Skin of body (tissue), 2 donors: ENCODE data around the gene ULBP2. TPM values are rescaled to one million over a fixed set of nuclear protein-coding genes. Genes with fewer than 3 reads are reported as not detected.

ENCODE experiments used
- DNase-seq: peaks from one replicate; lab custom pipeline; 2025; lab: John Stamatoyannopoulos, UW
- total RNA-seq: library from RNA; depleted of rRNA; stranded (reverse); fragments of >200 nt; gene quantifications from one replicate; pipeline ENCODE4 v1.2.3, GENCODE V29; 2014

The ULBP2 gene, protein sequence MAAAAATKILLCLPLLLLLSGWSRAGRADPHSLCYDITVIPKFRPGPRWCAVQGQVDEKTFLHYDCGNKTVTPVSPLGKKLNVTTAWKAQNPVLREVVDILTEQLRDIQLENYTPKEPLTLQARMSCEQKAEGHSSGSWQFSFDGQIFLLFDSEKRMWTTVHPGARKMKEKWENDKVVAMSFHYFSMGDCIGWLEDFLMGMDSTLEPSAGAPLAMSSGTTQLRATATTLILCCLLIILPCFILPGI
- total RNA-seq: 0.89 TPM

DNA sequence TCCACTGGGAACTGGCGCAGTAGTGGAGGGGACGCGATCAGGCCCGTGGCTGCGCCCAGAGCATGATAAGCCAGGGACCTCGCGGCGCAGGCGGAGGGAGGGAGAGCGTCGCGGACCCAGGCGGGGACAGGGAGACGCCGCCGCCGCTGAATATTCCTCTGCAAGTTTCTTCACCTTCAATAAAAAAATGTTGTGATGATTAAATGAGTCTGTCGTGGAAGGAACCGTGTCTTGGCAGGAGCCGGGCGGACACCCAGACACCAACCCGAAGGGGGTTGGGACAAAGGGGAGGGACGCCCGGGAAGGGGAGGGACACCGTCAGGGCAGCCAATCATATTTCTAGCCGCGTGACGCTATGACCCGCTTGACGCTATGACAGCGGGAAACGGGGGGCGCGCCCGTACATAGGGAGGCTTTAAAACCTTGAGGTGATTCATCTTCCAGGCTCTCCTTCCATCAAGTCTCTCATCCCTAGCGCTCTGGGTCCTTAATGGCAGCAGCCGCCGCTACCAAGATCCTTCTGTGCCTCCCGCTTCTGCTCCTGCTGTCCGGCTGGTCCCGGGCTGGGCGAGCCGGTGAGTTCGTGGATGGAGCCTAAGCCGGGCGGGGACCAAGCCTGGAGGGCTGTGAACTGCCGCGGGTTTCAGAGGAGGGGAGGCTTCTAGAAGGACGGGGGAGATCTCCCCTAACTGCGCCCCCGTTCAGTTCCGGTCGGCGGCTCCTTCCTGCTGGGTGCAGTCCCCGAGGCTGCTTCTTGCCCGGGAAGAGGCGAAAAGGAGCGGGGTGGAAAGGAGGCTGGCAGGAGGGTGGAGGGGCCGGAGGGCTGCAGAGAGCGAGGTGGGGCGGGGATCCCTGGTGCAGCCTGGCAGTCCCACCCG lies at the start of gene ULBP2:
Gene ULBP2, plus strand, starts transcription at position 432 of the 878 bp plus-strand sequence. Its CDS starts 59 bp downstream, at position 491.
- DNase-seq: peak; percentile 87

DNA sequence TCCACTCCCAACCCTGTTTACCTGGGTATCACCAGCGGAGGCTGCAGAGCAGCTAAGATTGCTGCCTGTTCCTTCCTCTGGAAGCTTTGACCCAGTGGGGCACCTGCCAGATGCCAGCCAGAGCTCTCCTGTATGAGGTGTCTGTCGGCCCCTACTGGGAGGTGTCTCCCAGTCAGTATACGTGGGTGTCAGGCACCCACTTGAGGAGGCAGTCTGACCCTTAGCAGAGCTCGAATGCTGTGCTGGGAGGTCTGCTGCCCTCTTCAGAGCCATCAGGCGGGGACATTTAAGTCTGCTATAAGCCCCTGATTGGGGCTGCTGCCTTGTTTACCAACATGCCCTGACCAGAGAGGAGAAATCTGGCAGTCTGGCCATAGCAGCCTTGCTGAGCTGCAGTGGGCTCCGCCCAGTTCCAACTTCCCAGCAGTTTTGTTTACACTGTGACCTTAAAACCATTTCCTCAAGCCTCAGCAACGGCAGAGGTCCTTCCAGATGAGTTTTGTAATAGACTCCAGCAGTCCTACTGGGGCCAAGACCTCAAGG lies 46.7 kb upstream of the ULBP2 start:
- peak; percentile 19 for DNase-seq

DNA sequence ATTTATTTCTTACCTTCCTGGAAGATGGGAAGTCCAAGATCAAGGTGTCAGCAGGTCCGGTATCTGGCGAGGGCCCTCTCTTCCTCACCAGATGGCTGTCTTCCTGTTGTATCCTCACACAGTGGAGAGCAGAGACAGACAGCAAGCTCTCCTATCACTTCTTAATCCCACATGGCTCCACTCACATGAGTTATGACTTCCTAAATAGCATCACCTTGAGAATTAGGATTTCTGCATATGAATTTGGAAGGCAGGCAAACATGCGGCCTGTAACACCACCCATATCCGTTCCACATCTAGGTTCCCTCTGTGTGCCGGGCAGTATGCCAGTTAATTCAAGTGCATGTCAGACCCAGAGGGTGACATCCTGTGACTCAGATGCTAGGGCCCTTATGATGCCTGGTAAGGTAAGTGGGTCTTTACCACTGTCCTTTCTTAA lies 46.0 kb upstream of the ULBP2 start:
- no peak for DNase-seq

DNA sequence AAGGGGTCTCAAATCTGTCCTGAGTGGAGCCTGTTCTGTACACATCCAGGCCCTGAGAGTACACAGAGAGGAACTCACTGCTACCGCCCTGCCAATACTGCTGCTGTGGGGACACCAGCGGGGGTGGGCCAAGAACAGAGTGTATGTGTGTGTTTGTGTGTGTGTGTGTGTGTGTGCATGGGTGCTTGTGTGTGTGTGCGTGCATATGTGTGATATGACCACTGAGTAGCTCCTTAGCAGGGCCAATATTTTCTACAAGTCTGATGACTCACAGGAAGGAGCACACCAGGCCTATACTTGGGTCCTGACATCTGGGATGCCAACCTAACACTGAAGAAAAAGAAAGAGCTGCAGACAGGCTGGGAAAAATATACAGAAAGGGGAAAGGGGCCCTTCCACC lies 45.3 kb upstream of the ULBP2 start:
- DNase-seq: no peak

DNA sequence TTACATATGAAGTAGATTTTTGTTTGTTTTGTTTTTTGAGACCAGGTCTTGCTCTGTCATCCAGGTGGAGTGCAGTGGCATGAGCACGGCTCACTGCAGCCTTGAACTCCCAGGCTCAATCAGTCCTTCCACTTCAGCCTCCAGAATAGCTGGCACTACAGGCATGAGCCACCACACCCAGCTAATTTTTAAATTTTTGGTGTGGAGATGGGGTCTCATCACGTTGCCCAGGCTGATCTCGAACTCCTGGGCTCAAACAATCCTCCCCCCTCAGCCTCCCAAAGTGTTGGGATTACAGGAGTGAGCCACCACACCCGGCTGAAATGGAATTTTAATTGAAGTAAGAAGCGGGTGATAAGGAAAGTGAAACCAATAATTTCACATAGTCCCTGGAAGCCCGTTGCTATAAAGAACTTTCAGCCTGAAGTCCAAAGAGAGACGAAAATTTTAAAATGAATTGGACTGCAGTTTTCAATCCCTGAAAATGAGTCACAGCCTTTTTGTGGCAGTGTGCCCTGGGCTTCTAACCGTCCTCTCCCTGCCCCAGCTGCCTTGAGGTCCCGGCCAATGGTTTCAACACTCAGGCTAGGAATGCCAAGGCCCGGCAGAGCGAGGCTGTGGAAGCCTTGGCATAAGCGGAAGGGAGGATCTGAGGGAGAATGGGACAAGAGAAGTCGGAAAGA lies 44.7 kb upstream of the ULBP2 start:
- DNase-seq: no peak

DNA sequence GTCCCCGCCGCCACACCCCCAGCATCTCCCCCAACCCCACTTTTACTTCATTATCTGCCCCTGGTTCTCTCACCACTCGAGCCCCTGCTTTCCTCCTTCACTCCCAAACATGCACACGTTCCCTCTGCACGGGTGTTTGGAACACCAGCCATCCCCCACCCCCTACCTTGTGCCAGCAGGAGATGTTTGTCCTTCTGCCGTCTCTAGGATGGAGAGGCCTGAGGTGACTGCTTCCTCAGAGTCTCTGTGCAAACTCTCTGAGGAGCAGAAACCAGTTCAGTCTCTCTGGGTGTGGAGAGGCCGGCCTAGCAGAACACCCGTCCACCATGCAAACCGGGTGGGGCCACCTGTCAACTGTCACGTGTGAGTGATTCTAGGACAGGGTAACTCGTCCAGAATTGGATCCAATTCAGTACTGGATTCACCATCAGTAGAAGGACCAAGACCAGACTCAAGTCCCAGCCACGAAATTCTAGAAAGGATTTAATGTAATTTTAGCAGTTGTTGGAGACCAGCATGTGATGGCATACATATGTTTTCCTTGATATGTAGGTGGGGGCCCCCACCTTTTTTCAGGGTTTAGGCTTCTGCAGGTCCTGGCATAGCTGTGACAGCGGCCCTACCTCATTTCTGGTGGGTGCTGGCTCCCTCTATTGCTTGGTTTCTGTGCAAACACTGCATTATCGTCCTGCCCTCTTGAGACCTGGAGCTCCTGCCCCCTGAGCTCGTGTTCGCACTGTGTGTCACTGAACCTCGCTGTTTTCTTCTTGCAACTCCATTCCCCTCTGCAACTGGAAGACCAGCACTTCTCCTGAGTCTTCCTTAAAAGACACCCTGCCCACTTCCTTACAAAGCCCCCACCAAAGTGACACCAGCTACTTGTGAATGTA lies 43.7 kb upstream of the ULBP2 start, which contains the start of gene RAET1E:
Gene RAET1E, minus strand, starts transcription at position 259 of the 890 bp plus-strand sequence. CDS start 7,212 bp downstream, outside the sequence.
- no peak for DNase-seq

DNA sequence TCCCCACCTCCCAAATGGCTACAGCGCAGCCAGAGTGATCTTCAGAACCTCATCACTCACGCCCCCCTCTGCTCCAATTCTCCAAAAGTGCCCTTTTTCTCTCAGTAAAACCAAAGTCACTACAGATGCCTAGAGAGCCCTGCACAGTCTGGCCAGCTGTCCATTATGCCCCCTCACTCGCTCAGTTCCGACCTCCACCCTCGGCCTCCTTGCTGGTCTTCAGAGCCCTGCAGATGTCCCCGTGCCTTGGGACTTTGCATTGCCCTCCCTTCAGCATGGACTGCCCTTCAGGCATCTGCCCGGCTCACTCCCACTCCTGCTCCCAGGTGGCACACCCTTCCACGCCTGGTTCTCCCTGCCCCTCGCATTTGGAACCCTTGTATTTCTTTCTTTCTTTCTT lies 42.8 kb upstream of the ULBP2 start:
- DNase-seq: no peak

DNA sequence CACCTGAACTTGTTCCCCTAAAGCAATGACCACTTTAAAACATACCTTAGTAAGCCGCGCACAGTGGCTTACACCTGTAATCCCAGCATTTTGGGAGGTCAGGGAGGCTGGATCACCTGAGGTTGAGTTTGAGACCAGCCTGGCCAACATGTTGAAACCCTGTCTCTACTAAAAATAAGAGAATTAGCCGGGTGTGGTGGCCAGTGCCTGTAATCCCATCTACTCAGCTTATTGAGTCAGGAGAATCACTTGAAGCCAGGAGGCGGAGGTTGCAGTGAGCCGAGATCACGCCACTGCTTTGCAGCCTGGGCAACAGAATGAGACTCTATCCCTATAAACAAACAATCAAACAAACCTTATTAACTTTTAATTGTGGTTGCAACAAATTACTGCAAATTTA lies 42.3 kb upstream of the ULBP2 start:
- no peak for DNase-seq

DNA sequence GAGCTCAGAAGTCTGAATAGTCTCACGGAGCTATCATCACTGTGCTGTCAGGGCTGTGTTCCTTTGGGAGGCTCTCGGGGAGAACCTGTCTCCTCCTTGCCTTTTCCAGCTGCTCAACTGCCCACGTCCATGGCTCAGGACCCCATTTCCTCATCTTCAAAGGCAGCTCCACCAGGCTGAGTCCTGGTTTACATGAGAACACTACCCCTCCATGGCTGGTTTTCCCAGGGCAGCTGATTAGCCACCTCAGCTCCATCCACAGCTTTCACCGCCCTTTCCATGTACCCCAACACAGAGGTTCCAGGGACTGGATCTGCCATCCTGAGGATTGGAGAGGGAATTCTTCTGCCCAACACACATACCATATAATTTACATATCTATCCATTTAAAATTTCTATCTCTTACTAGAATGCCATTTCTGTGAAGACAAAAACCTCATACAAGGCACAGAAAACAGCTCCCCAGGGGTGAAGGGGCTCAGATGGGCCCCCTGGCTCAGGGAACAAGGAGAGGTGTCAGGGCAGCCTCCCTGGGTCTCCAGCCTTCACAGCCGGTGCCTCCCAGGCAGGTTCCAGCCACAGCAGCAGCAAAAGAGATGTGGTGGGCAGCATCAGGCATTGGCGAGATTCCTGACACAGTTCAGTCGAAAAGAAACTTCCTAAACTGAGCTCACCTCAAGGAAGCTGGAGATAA lies 41.7 kb upstream of the ULBP2 start:
- DNase-seq: no peak

DNA sequence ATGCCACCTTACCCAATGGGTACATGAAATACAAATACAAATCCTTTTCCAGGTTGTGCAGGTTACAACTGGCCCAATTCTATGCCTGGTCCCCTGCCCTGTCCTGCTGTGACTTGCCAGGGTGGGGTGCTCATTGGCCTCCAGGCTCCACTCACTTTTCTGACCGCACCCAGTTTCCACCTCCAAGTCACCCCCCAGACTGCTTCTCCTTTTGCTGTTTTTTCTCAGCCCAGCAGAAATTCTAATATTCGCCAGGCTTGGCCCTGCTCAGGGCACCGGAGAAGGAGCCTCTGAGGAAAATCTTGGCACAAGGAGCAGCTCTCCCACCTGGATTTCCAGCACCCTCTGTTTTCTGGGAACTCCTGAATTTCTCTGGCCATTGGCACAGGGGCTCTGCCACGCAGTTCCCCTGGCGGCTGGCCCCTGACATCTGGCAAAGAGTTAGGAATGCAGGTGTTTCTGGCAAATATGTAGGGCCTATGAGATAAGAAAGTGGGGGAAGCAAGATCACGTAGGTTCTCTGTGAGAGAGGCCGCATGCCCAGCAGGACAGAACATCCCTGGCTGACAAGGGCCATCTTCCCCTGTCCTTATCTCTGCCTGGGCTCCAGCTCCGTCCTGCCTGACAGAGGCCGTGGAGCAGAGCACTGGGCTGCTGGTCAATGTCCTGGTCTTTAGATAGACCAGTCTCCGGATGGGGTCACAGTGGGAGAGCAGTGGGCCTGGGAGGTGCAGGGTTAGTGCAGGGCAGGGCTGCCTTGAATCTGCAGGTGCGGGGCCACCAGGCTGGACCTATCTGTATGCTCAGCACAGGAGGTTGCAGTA lies 41.0 kb upstream of the ULBP2 start:
- no peak for DNase-seq

DNA sequence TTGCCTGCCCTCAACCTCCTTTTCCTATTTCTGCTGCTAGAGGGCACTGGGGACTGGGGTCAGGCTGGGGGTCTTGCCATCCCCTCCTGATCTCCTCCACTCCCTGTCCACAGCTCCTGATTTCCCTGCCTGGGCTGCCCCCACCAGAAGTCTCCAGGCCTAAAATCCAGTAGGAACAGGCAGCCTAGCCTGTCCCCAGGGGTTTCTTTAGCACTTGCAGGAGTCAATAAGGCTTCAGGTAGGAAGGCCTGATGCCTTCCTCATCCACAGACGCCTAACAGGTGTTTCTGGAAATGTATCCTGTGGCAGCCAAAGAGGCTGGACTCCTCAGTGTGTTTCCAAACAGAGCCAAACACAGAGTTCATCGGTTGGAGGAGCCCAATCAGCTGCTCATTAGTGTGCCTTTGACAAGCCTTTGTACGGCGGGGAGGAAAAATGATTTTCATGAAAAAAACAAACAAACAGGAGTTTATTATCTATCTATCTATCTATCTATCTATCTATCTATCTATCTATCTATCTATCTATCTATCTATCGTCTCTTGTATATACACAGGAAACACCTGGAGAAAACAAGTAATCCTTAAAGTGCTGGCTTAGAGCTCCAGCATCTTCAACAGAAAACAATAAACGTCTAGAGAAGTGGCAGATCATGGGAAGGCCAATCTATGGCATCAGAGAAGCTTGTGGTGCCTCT lies 40.2 kb upstream of the ULBP2 start:
- no peak for DNase-seq

DNA sequence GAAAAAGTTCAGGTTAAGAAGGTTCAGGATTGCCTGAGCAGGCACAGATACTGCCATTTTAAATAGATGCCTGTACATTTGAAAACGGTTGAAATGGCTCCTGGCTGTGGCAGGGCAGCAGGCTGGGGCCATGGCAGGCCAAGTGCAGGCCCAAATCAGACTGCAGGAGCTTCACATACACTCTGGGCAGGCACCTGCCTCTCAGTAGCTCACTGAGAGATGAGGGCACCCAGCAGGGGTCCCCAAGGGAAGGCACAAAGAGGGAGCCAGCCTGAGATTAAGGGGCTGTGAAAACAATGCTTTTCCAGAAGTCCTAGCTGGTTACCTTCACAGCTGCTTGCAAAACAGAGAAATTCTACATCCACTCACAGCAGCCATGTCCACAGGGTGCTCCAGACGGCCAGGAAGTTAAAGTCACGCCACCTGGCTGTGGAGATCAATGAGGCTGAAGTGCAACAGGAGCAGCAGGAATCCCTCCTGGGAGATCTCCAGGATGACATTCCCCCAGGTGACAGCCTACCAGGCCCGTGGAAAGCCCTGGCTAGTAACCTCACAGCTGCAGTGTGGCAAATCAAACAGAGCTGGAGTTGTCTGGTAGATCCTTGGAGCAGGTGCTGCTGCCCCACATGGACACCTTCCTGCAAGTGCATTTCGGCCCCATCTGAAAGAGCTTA lies 37.7 kb upstream of the ULBP2 start:
- no peak for DNase-seq

DNA sequence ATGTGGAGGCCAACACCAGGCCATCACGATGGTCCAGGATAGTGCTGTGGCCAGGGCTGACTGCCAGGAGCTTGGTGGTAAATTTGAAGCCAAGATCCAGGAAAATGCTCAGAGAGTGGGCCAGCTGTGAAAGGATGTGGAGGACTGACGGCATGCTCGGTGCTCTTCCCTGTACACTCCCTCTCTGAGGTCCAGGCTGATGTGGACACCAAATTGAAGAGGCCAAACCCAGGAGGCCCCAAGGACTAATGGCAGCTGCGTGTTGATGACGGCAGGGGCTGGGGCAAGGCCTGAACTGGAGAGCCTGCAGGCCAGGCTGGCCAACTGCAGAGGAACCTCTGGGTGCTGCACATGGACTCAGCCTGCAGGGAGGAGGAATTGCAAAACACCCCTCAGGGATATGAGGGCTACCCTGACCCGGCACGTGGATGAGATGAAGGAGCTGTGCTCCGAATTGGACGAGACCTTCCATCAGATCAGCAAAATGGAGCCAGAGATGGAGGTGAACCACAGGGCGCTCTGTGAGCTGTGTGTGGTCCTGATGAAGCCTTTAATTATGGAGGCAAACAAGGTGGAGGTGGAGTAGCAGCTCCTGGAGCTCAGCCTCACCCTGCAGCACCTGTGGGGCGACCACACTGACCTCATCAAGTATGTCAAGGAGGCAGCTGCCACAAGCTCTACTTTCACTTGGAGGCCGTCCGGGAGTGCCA lies 37.0 kb upstream of the ULBP2 start:
- DNase-seq: no peak

DNA sequence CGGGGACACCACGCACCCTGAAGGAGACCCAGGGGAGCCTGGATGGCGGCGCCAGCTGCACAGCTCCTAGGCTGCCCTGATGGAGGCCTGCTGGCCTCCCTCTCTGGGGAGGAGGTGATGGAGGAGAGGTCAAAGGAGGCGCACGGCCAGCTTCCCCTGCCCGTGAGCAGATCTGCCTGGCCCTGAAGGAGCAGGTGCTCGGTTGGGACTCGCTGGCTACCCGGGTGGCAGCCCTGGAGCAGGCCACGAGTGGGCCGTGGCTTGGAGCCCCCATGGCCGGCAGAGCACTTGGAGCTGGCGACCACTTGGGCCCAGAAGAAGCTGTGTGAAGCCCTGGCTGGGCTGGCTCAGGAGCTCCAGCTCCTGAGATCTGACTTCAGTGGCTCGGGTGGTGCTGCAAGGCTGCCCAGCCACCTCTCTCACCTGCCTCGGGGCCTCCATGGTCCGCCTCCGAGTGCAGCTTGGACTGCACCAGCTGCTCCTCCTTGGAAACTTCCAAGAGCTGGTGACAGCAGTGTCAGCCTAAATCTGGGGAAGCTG lies 36.4 kb upstream of the ULBP2 start:
- DNase-seq: no peak

DNA sequence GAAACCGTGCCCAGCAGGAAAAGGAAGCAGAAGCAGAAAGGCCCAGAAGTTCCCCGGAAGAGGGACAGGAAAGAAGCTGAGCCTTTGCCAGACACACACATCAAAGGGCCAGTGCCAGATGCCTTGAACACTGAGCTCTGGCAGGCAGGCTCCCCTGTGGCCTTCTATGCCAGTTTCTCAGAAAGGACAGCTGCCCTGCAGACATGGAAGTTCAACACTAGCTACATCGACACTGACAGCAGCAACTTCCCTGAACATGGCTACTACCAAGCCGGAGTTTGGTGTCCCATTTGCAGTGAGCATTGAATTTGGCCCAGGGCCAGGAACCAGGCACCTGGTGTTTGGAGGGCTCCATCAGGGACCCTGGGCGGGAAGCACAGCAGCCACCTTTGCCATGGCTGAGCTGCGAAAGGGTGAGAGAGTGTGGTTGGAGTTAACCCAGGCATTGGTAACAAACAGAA lies 35.9 kb upstream of the ULBP2 start:
- DNase-seq: no peak

DNA sequence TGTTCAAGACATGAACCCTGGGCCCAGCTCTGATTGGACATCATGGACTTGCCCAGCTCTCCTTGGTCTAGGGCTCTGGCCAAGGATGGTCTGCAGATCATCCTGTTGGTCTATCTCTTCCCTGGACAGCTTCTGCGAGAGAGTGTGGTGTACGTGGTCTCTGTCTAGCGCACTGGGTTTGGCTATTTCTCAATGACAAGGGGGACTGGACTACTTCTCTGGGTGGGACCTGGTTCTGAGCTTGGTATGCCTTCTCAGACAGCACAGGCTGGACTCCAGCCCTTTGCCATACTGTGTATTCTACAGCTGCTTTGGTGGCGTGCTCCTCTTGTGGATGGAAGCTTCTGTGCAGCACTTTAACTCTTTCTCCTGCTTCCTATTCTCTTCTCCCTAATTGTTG lies 35.4 kb upstream of the ULBP2 start:
- DNase-seq: no peak

DNA sequence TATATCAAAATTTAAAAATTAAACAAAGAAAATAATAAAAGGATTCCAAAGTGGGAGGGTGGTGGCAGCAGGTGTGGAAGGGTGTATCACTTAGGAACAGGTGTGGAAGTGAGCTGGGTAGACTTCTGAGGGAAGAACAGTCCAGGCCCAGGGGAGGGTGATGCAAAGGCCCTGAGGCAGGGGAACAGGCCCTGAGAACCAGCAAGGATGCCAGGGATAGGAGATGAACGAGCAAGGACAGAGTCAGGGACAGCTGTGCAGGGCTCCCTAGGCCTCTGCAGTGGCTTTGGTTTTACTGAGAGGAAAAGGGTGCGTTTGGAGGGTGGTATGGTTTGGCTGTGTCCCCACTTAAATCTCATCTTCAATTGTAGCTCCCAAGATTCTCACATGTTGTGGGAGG lies 34.5 kb upstream of the ULBP2 start:
- no peak for DNase-seq
